HepG2 (cell line): ENCODE measurements around the gene XDH. TPM values are rescaled to one million over a fixed set of nuclear protein-coding genes. Genes with fewer than 3 reads are reported as not detected.

Experiments used
- ATAC-seq: fragments of 200-7000 bp; cut with Tn5 transposase; 3 replicates; pipeline ENCODE4 v1.9.1; 2020; ENCODE audit warnings: mild to moderate bottlenecking, moderate library complexity
- BruUV-seq: library from RNA; stranded (reverse); fragments of 400-500 nt; replicated peaks from 2 replicates; lab custom pipeline; 2021; lab: Mats Ljungman, UMichigan
- CTCF ChIA-PET: fragments of 300-600 bp; formaldehyde crosslinking; extraction: SDS; loops from one replicate; lab custom pipeline; 2021; ENCODE audit warnings: low total read pairs, inconsistent platforms, low intra/inter-chr PET ratio; lab: Yijun Ruan, JAX
- POLR2A ChIA-PET: fragments of 350-600 bp; sonication (Branson Sonifier 250); formaldehyde crosslinking; loops from one replicate; lab custom pipeline; 2020; ENCODE audit warnings: antibody characterized with exemption, inconsistent platforms; lab: Yijun Ruan, JAX
- DNase-seq: peaks from one replicate; pipeline ENCODE4 v3.0.0-alpha.2; 2015; ENCODE audit warnings: low spot score
- FAIRE-seq: peaks from 3 replicates; lab custom pipeline; 2011; peaks lifted over from hg19 to GRCh38; lab: Jason Lieb, UNC
- H2AFZ ChIP-seq: one replicate; pipeline ENCODE4 v1.6.1; 2011; ENCODE audit warnings: low read length, inconsistent platforms
- H3K27ac ChIP-seq: fragments of 300-600 bp; 3 replicates; pipeline ENCODE4 v1.8.0; 2011; ENCODE audit warnings: mixed run types, mild to moderate bottlenecking, mixed read lengths, low read length, inconsistent platforms; ENCODE audit not compliant: insufficient read depth; ENCODE audit errors: extremely low read length
- H3K27me3 ChIP-seq, 2 experiments: fragments of 200-600 bp in 1 of 2; 2 replicates in 1 of 2; 3 replicates in 1 of 2; pipeline versions ENCODE4 v1.6.0 to v1.8.0; 2011; ENCODE audit warnings: low read length in 2 of 2, mild to moderate bottlenecking in 2 of 2, moderate library complexity in 2 of 2, inconsistent platforms in 1 of 2; ENCODE audit not compliant: insufficient read depth in 2 of 2, control insufficient read depth in 1 of 2
- H3K36me3 ChIP-seq, 2 experiments: fragments of 200-600 bp in 1 of 2; replicated peaks in 1 of 2; 2 replicates in 1 of 2; 3 replicates in 1 of 2; pipeline versions ENCODE4 v1.5.1 to v1.8.0; 2011; ENCODE audit warnings: low read length in 2 of 2, inconsistent platforms in 1 of 2; ENCODE audit not compliant: insufficient read depth in 2 of 2, control insufficient read depth in 1 of 2
- H3K4me1 ChIP-seq: 2 replicates; pipeline ENCODE4 v1.5.1; 2012; ENCODE audit warnings: low read length, inconsistent platforms; ENCODE audit not compliant: insufficient read depth
- H3K4me2 ChIP-seq: 2 replicates; pipeline ENCODE4 v1.6.0; 2011; ENCODE audit warnings: low read depth, low read length, inconsistent platforms
- H3K4me3 ChIP-seq, 3 experiments: fragments of 200-600 bp in 1 of 3; sonication (generic), shearing (Covaris generic) in 1 of 3; replicated peaks in 1 of 3; 2 replicates each; pipeline ENCODE4 v1.5.1; 2011 to 2016; ENCODE audit warnings: low read length in 3 of 3, inconsistent platforms in 2 of 3, low read depth in 2 of 3, mild to moderate bottlenecking in 2 of 3, control low read depth in 1 of 3, mixed read lengths in 1 of 3; ENCODE audit not compliant: insufficient read depth in 1 of 3
- H3K79me2 ChIP-seq: one replicate; pipeline ENCODE4 v1.6.1; 2011; ENCODE audit warnings: low read length, inconsistent platforms; ENCODE audit not compliant: insufficient read depth
- H3K9ac ChIP-seq: 2 replicates; pipeline ENCODE4 v1.6.0; 2011; ENCODE audit warnings: mild to moderate bottlenecking, low read depth, low read length, inconsistent platforms; ENCODE audit not compliant: insufficient read depth
- H3K9me3 ChIP-seq: 2 replicates; pipeline ENCODE4 v1.5.1; 2012; ENCODE audit warnings: mild to moderate bottlenecking, low read length
- H4K20me1 ChIP-seq: 2 replicates; pipeline ENCODE4 v1.6.0; 2011; ENCODE audit warnings: inconsistent platforms, mild to moderate bottlenecking, low read length, moderate library complexity; ENCODE audit not compliant: insufficient read depth
- CREB1 ChIP-seq, 2 experiments: fragments of 450-650 bp in 1 of 2; IDR thresholded peaks; 2 replicates each; pipeline ENCODE4 v1.6.1; 2016 to 2017; ENCODE audit warnings: control low read depth in 1 of 2, mild to moderate bottlenecking in 1 of 2, missing compliant biosample characterization in 1 of 2, missing genetic modification characterization in 1 of 2
- KDM6A ChIP-seq: IDR thresholded peaks from 2 replicates; pipeline ENCODE4 v1.6.1; 2016; ENCODE audit warnings: low read depth
- SMARCC2 ChIP-seq: fragments of 450-650 bp; IDR thresholded peaks from 2 replicates; pipeline ENCODE4 v1.6.1; 2017; ENCODE audit warnings: antibody characterized with exemption, mild to moderate bottlenecking
- WGBS: methylation state at CpG from one replicate; pipeline ENCODE4 v1.1.6; 2017; ENCODE audit warnings: low lambda C conversion rate; 5-methylcytosine and 5-hydroxymethylcytosine counted together
- in situ Hi-C: cut with HindIII; loops from 2 replicates; pipeline ENCODE4 v1.10.0; 2017; ENCODE audit warnings: low pct_unique_long_range_greater_than_20kb; ENCODE audit not compliant: extremely low pct_ligation_motif_present
- intact Hi-C: fragments of 100-400 bp; cut with micrococcal nuclease; formaldehyde crosslinking; loops from one replicate; pipeline ENCODE4 v1.10.0; 2022; ENCODE audit not compliant: unreplicated experiment
- polyA plus RNA-seq, 8 experiments: library from polyadenylated mRNA; depleted of rRNA in 3 of 8; stranded (reverse) in 7 of 8; unstranded in 1 of 8; fragments of >200 nt; fragmentation: Illumina TruSeq in 4 of 8; extraction: Trizol in 4 of 8; gene quantifications; 2 replicates each; pipeline versions ENCODE4 v1.2.1 to v1.2.3, GENCODE V29; 2011 to 2016; ENCODE audit warnings: low read depth in 4 of 8, missing spikeins in 1 of 8, mixed read lengths in 1 of 8; ENCODE audit not compliant: insufficient read depth in 1 of 8
- total RNA-seq, 5 experiments: library from RNA; depleted of rRNA; stranded (reverse); fragments of >200 nt; fragmentation: Illumina TruSeq; extraction: Trizol; gene quantifications; 2 replicates each; pipeline ENCODE4 v1.2.3, GENCODE V29; 2016; ENCODE audit warnings: low read depth in 1 of 5

Gene XDH
- total and polyA plus RNA-seq, 2 of the 13 experiments (the other 11 are each of a cell fraction or from before 2014, with no cell fraction given), result not detected

- no peaks in the 10 kb centered on the region for H3K36me3 ChIP-seq
- 5% methylated on average over 4 of the region's 4 CpGs for WGBS
- H3K27ac ChIP-seq, result no peak overlapping the region
- no peaks in the 10 kb centered on the region for H3K9me3 ChIP-seq
- H3K79me2 ChIP-seq, result no peaks in the 10 kb centered on the region
- FAIRE-seq (no peak), DNase-seq (no peak), ATAC-seq (no peak)
- no peak overlapping the region for H3K4me3 ChIP-seq
- POLR2A ChIA-PET, result no interaction called here
- no peak overlapping the region for H3K4me2 ChIP-seq
- in situ Hi-C loops (no loop called here), intact Hi-C loops (no loop called here)
- H3K27me3 ChIP-seq, result no peaks in the 10 kb centered on the region
- no TSS peak for BruUV-seq
- H3K4me1 ChIP-seq, result no peaks in the 10 kb centered on the region
- no peak for TF ChIP-seq KDM6A (CRISPR knock-in tag)
- H2AFZ ChIP-seq, result no peak overlapping the region
- H4K20me1 ChIP-seq, result no peaks in the 10 kb centered on the region
- no peak overlapping the region for H3K9ac ChIP-seq
- CTCF ChIA-PET, result no interaction called here
These were observed 115.0 kb downstream of the XDH start for GRCh38 chr2:31299547-31299946.

GRCh38 chr2:31297751-31298150 is 116.8 kb downstream of the XDH start:
- POLR2A ChIA-PET, result no interaction called here
- no peaks in the 10 kb centered on the region for H3K9me3 ChIP-seq
- TF ChIP-seq CREB1 (IDR thresholded peaks at IDR 0.05), result 0 out of 2 replicates have a peak, but pooled peaks have one; percentile 5
- TF ChIP-seq CREB1 (CRISPR knock-in tag; IDR thresholded peaks at IDR 0.05), result no peak
- no peak for TF ChIP-seq SMARCC2
- TF ChIP-seq, all 625 proteins: peak for 1
- no peaks in the 10 kb centered on the region for H4K20me1 ChIP-seq
- CTCF ChIA-PET, result no interaction called here
- intact Hi-C loops, result no loop called here
- no peaks in the 10 kb centered on the region for H3K27me3 ChIP-seq
- no peak for FAIRE-seq
- no peaks in the 10 kb centered on the region for H3K36me3 ChIP-seq
- H3K79me2 ChIP-seq, result no peaks in the 10 kb centered on the region
- H3K4me1 ChIP-seq, result no peaks in the 10 kb centered on the region
- WGBS, result 11% methylated on average over 1 of the region's 1 CpG
- no peak for DNase-seq
- H3K9ac ChIP-seq, result no peak overlapping the region
- no peak overlapping the region for H3K27ac ChIP-seq
- no peak overlapping the region for H3K4me2 ChIP-seq
- H3K4me3 ChIP-seq, result no peak overlapping the region
- in situ Hi-C loops, result no loop called here
- H2AFZ ChIP-seq, result no peak overlapping the region
- ATAC-seq, result no peak
- no TSS peak for BruUV-seq
